Inferior parietal cortex (tissue), 1 donor: ENCODE measurements around the gene RNASE8.
A peak's percentile ranks its signal among the peaks of the same experiment; 100 is the strongest.

Source experiments
- DNase-seq: peaks from one replicate; pipeline ENCODE4 v3.0.0-alpha.2; 2016; ENCODE audit errors: extremely low spot score

Gene RNASE8

GRCh38 chr14:21092273-21093011 lies 34.8 kb downstream of the RNASE8 start:
- DNase-seq, result peak; percentile 63

GRCh38 chr14:21093018-21093417 lies 35.4 kb downstream of the RNASE8 start:
- no peak for DNase-seq

GRCh38 chr14:21093769-21094681 lies 36.4 kb downstream of the RNASE8 start:
- DNase-seq, result no peak

DNA sequence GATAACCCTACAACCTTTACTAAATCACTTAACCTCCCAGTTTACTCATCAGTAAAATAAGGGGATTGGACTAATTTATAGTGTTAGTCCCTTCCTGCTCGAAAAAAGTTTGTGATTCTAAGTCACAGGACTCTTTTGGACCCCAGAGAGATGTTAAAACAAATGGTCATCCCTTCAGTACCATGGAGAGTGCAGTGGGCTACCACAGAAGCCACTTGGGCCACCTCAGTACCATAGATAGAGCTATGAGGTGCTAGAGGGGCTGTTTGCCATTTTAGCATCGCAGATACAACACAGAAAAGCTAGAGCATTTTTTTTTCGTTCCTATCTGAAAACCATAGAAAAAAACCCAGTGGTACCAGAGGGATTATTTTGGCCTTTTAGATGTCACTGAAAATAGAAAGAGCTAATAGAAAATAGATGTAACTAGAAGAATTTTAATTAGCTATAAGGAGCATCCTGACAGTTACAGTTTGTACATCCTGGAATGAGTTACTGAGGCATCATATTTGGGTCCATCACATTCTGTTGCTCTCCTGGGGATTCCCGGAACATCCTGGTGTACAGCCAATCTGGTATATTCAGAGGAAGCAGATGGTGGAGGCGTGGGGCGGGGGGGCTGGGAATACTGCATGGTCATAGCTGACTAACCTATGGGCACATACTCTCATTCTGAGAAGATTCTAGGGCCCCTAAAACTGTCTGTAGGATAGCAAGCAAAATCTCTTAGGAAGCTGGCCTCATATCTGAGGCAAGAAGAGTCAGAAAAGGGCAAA lies 38.0 kb downstream of the RNASE8 start:
- peak; percentile 20 for DNase-seq

DNA sequence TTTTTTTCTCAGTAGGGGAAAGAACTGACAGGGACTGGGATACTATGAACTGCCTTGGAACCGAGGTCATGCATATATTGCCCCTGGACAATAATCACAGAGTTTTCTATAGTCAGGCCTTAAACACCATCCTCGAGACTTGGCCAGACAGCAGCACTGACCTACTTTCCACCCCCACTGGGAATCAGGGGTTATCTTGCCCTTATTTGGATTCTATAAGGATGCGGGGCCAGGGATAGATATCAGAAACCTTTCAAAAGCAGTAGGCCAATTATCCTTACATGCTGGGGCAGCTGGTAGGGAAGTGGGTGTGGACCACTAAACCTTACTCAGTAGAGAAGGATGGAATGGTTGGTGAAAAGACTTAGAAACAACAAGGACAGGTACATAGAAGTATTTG lies 38.8 kb downstream of the RNASE8 start:
- DNase-seq, result no peak

GRCh38 chr14:21096978-21097635 lies 39.5 kb downstream of the RNASE8 start:
- no peak for DNase-seq

GRCh38 chr14:21097636-21098075 lies 40.0 kb downstream of the RNASE8 start:
- DNase-seq, result no peak

DNA sequence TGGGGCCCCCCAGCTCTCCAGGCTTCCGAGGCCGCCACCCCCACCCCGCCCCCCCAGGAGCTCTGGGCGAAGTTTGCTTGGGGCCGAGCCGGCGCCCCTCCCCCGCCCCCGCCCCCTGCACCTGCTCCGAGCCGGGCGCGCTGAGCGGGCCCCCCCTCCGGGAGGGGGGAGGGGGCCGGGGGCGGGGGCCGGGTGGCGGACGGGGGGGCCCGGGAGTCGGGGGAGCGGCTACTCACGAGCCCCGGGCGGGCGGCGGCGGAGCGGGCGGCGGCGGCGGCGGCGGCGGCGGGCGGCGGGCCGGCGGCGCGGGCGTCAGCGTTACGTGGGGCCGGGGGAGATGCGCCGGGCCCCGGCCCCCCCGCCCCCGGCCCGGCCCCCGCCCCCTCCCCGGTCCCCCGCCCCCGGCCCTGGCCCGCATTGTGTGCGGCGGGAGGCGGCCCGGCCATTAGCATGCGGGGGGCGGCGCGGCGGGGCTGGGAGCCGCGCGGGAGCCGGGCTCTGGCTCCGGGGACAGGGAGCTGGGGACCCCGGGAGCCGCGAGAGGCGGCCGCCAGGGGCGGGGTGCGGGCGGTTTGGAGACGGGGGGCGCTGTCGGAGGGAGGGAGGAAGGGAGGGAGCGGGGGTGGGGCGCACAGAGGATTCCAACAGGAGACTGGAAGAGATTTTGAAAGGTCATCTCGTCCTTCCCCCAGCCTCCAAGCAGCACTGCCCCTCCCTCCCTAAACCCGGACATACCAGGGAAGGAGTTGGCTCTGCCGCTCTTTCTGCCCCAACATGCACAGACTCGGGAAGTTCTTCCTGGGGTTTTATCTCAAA lies 40.7 kb downstream of the RNASE8 start, which contains the start of gene ZNF219:
ZNF219 (minus strand) TSS at position 580 of the 816 bp plus-strand sequence. CDS start 5,064 bp downstream, outside the sequence.
- DNase-seq, result no peak

GRCh38 chr14:21098892-21099595 lies 41.4 kb downstream of the RNASE8 start:
- DNase-seq, result peak; percentile 35

DNA sequence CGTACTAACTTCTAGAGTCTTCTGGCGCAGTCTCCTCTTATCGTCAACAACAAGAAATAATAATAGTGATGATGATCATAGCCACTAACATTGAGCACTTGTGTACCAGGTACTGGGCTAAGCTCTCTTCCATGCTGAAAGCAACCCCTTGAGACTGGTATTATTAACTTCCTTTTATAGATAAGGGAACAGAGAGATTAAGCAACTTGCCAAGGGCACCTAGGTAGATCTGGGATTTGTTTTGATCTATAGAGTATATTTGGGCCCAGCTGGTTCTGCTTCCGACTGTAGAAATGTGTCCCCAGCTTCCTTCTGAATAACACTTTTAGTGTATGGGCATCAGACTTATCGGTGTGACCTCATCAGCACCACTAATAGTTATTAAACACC lies 42.0 kb downstream of the RNASE8 start:
- no peak for DNase-seq

DNA sequence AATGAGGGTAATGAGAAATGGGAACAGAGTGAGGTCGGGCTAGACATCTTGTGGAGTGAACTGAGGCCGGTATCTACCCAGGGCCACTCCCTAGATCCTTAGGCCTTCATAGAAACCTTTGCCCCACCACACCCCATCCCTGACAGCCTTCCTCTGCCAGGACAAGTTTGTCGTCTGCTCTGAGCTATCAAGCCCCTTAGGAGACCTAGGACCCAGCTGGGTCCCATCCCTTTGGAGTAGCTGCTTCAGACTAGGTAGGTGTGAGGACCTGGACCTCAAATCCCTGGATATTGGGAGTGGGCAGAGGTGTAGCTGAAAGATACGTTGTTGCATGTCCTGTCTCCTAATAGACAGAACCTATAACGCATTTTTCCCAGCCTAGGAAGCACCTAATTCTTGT lies 43.3 kb downstream of the RNASE8 start, which contains the start of gene TMEM253:
TMEM253 (plus strand) TSS at position 136 of the 400 bp plus-strand sequence. CDS start 278 bp downstream, outside the sequence.
- DNase-seq, result no peak

GRCh38 chr14:21101802-21102413 lies 44.3 kb downstream of the RNASE8 start:
- DNase-seq, result no peak

- no peak for DNase-seq
These were observed 45.1 kb downstream of the RNASE8 start for GRCh38 chr14:21102521-21103410.

GRCh38 chr14:21103411-21103709 lies 45.7 kb downstream of the RNASE8 start:
- no peak for DNase-seq

GRCh38 chr14:21103710-21104447 lies 46.3 kb downstream of the RNASE8 start:
- peak; percentile 98 for DNase-seq

DNA sequence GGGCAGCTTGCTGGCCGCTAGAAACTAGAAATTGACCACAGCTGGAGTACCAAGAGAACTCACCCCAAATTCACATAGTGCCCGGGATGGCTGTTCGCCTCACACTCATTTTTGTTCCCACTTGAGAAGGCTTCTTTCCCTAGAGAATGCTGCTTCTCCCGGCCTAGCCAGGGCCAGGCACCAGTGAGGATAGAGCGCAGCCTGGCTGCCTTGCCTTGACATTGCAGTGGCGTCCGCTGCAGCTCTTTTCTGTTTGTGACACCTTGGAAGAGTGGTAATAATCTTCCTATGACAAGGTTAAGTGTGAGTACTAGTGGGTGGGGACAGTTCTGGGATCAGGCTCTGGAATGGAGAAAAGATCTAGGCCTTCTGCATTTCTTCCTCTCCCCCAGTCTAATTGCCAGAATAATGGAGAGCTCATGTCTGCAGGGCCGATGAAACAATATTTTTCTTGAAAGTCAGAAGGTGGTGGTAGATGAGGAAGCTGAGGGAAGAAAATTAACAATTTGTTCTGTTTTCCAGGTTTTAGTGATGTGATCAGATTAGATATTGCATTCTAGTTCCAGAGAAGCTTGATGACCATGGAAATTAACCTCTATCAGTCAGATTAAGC lies 46.9 kb downstream of the RNASE8 start:
- DNase-seq, result peak; percentile 85

DNA sequence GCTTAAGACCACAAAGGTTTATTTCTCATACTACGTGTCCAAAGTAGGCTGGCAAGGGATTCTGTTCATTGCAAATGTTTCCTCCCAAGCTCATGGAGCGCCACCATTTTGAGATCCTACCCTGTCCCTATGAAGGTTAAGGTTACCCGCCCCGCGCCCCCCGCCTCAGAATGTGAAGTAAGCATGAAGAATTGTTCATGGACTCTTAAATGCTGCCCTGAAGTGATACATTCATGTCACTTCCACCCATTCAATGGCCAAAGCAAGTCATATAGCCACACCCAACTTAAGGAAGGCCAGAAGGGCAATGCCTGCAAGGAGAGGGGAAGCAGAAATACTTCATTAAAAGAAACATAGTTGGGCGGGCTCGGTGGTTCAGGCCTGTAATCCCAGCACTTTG lies 47.5 kb downstream of the RNASE8 start:
- DNase-seq, result no peak
